ENCODE measurements around the gene ANKRD40CL.

- TF ChIP-seq, protein P1, sequence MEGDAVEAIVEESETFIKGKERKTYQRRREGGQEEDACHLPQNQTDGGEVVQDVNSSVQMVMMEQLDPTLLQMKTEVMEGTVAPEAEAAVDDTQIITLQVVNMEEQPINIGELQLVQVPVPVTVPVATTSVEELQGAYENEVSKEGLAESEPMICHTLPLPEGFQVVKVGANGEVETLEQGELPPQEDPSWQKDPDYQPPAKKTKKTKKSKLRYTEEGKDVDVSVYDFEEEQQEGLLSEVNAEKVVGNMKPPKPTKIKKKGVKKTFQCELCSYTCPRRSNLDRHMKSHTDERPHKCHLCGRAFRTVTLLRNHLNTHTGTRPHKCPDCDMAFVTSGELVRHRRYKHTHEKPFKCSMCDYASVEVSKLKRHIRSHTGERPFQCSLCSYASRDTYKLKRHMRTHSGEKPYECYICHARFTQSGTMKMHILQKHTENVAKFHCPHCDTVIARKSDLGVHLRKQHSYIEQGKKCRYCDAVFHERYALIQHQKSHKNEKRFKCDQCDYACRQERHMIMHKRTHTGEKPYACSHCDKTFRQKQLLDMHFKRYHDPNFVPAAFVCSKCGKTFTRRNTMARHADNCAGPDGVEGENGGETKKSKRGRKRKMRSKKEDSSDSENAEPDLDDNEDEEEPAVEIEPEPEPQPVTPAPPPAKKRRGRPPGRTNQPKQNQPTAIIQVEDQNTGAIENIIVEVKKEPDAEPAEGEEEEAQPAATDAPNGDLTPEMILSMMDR (IDR thresholded peaks at IDR 0.05) = no peak
- no peak for TF ChIP-seq POLR2A (IDR thresholded peaks at IDR 0.05)
- TF ChIP-seq EP300 (IDR thresholded peaks at IDR 0.05) = no peak
Observed at GRCh38 chr17:50722746-50723145, 44.6 kb downstream of the ANKRD40CL start.

Data from tibial nerve (tissue), 4 donors.